Heart left ventricle (tissue), 13 donors: Measurements from ENCODE around the gene RAD51.

Experiments used
- CTCF ChIP-seq, 12 donors: fragments of 200-600 bp; sonication (generic) in 4 of 12; IDR thresholded peaks; one replicate each; pipeline versions ENCODE4 v1.5.0 to v1.8.0; 2018 to 2022; ENCODE audit warnings: antibody characterized with exemption in 12 of 12, mild to moderate bottlenecking in 5 of 12
- POLR2A ChIP-seq, 2 donors: fragments of 450-650 bp; IDR thresholded peaks; one replicate each; pipeline ENCODE4 v1.6.1; 2017; ENCODE audit warnings: antibody characterized with exemption in 2 of 2, mild to moderate bottlenecking in 2 of 2, moderate library complexity in 2 of 2
- donor health status: ischemic (EF 13 %, LVEDD 7.1; RV severe dilation, severe dysfunction).
- donor health status: DM: no; HTN: yes; CAD: no.
- donor health status: DM: no; HTN: no; CAD: no.
- donor health status: ischemic (EF 25% LVEDD 6.9; RV normal size, moderate dysfunction).
- donor health status: ischemic (EF 25% LVEDD 5.7; RV mildly dilated, moderate dysfunction).
- donor health status: ischemic (EF 35%, LVEDD 5.7; RV mildly dilated, moderate dysfunction).
- donor health status: nonischemic (EF 11% LVEDD 7.7; RV severe dilation, severe dysfunction).
- donor health status: DM: yes; HTN: yes; CAD: no.
- donor health status: PGD.
- donor health status: ischemic (EF 29% LVEDD 5.4; RV normal size, mild dysfunction).
- donor health status: nonischemic (EF 23%, LVEDD 6.1; RV moderate dilation, normal function).

- no peak for TF ChIP-seq POLR2A (IDR thresholded peaks at IDR 0.05)
- no peak for TF ChIP-seq CTCF (IDR thresholded peaks at IDR 0.05)
Measured at GRCh38 chr15:40664909-40665308, 30.1 kb upstream of the RAD51 start.
